Activated naive CD4-positive, alpha-beta T cell treated with anti-CD3 and anti-CD28 coated beads, Interleukin-2, amount 50 U/mL, for 72 hours (primary cell): ENCODE measurements around the gene SH3BP5L. TPM values are rescaled to one million over a fixed set of nuclear protein-coding genes. Genes with fewer than 3 reads are reported as not detected.
A peak's percentile ranks its signal among the peaks of the same experiment; 100 is the strongest.

Experiments used
- ATAC-seq, 2 donors: fragments of 150-1000 bp; cut with Tn5 transposase; 2 replicates each; pipeline ENCODE4 v1.10.0; 2021; ENCODE audit warnings: mild to moderate bottlenecking in 2 of 2, moderate library complexity in 2 of 2
- DNase-seq, 2 donors: peaks; one replicate each; pipeline ENCODE4 v3.0.0; 2021 to 2022; ENCODE audit warnings: low spot score in 2 of 2
- H3K27ac Mint-ChIP-seq, 2 donors: one replicate each; pipeline ENCODE4 v1.8.0; 2022; ENCODE audit warnings: mild to moderate bottlenecking in 2 of 2, mixed read lengths in 2 of 2
- H3K36me3 Mint-ChIP-seq, 2 donors: one replicate each; pipeline ENCODE4 v1.8.0; 2022; ENCODE audit warnings: mixed read lengths in 2 of 2
- H3K9me3 Mint-ChIP-seq, 2 donors: one replicate each; pipeline ENCODE4 v1.8.0; 2022; ENCODE audit warnings: mixed read lengths in 2 of 2
- total RNA-seq, 2 donors: library from RNA; stranded (reverse); gene quantifications; one replicate each; pipeline ENCODE4 v1.2.3, GENCODE V29; 2022

SH3BP5L gene
- total RNA-seq, 2 donors from 2014 or later, result 19.3 to 33.9 TPM

GRCh38 chr1:248821101-248821500, 4.6 kb downstream of the SH3BP5L start:
- no peaks in the 10 kb centered on the region for H3K9me3 Mint-ChIP-seq
- DNase-seq (peak in 1 of 2 donors; percentile 50), ATAC-seq (no peak)
- no peak overlapping the region for H3K27ac Mint-ChIP-seq
- H3K36me3 Mint-ChIP-seq, result peaks cover 29 to 49% of the 10 kb centered on the region in 2 donors

GRCh38 chr1:248820041-248820585, 5.6 kb downstream of the SH3BP5L start:
- ATAC-seq (no peak), DNase-seq (peak in 1 of 2 donors; percentile 16)
- Mint-ChIP-seq H3K9me3 (no peaks in the 10 kb centered on the region), H3K27ac (no peak overlapping the region), H3K36me3 (peaks cover 23 to 49% of the 10 kb centered on the region in 2 donors)

- Mint-ChIP-seq H3K36me3 (peaks cover 12 to 43% of the 10 kb centered on the region in 2 donors), H3K9me3 (no peaks in the 10 kb centered on the region), H3K27ac (peak overlapping the region; percentile 65 to 89)
- peak in 1 of 2 donors; percentile 41 for DNase-seq
- ATAC-seq, result peak; percentile 20 to 24
Measured at GRCh38 chr1:248818505-248819374, 7.0 kb downstream of the SH3BP5L start.

GRCh38 chr1:248817065-248817464, 8.7 kb downstream of the SH3BP5L start:
- peak; percentile 33 to 60 for ATAC-seq
- H3K36me3 Mint-ChIP-seq, result peaks cover 12 to 47% of the 10 kb centered on the region in 2 donors
- DNase-seq, result no peak
- peak overlapping the region; percentile 65 to 89 for H3K27ac Mint-ChIP-seq
- H3K9me3 Mint-ChIP-seq, result no peaks in the 10 kb centered on the region

- Mint-ChIP-seq H3K36me3 (peaks cover 12 to 47% of the 10 kb centered on the region in 2 donors), H3K27ac (peak overlapping the region; percentile 65 to 89), H3K9me3 (no peaks in the 10 kb centered on the region)
Measured at GRCh38 chr1:248816042-248816851, 9.5 kb downstream of the SH3BP5L start.

GRCh38 chr1:248815407-248816034, 10.2 kb downstream of the SH3BP5L start:
- Mint-ChIP-seq H3K27ac (peak overlapping the region; percentile 65 to 89), H3K36me3 (peaks cover 9 to 45% of the 10 kb centered on the region in 2 donors), H3K9me3 (no peaks in the 10 kb centered on the region)
- DNase-seq (no peak), ATAC-seq (no peak)

More at GRCh38 chr1:248816042-248816851, 9.5 kb downstream of the SH3BP5L start:
- DNase-seq (no peak), ATAC-seq (no peak)

GRCh38 chr1:248814351-248814750, 11.4 kb downstream of the SH3BP5L start:
- DNase-seq (no peak), ATAC-seq (no peak)
- H3K36me3 Mint-ChIP-seq, result peaks cover 7 to 38% of the 10 kb centered on the region in 2 donors
- no peaks in the 10 kb centered on the region for H3K9me3 Mint-ChIP-seq
- H3K27ac Mint-ChIP-seq, result peak overlapping the region in 1 of 2 donors; percentile 62

- peaks cover 7 to 31% of the 10 kb centered on the region in 2 donors for H3K36me3 Mint-ChIP-seq
- no peak for ATAC-seq
Measured at GRCh38 chr1:248813546-248813945, 12.2 kb downstream of the SH3BP5L start.

GRCh38 chr1:248812736-248813425, 12.8 kb downstream of the SH3BP5L start:
- DNase-seq (no peak), ATAC-seq (no peak)
- Mint-ChIP-seq H3K36me3 (peaks cover 7 to 27% of the 10 kb centered on the region in 2 donors), H3K9me3 (no peaks in the 10 kb centered on the region), H3K27ac (peak overlapping the region; percentile 47 to 72)

More at GRCh38 chr1:248813546-248813945, 12.2 kb downstream of the SH3BP5L start:
- DNase-seq, result no peak
- Mint-ChIP-seq H3K9me3 (no peaks in the 10 kb centered on the region), H3K27ac (no peak overlapping the region)

- ATAC-seq (no peak), DNase-seq (no peak)
- Mint-ChIP-seq H3K9me3 (no peaks in the 10 kb centered on the region), H3K36me3 (peaks cover 0 to 16% of the 10 kb centered on the region in 2 donors), H3K27ac (peak overlapping the region; percentile 47 to 89)
Measured at GRCh38 chr1:248811514-248812490, 13.9 kb downstream of the SH3BP5L start.

GRCh38 chr1:248810727-248811513, 14.8 kb downstream of the SH3BP5L start:
- Mint-ChIP-seq H3K27ac (peak overlapping the region; percentile 41 to 89), H3K36me3 (peaks cover 0 to 12% of the 10 kb centered on the region in 2 donors), H3K9me3 (no peaks in the 10 kb centered on the region)
- no peak for ATAC-seq
- DNase-seq, result no peak

GRCh38 chr1:248810000-248810726, 15.6 kb downstream of the SH3BP5L start:
- no peaks in the 10 kb centered on the region for H3K9me3 Mint-ChIP-seq
- H3K36me3 Mint-ChIP-seq, result peaks cover 0 to 12% of the 10 kb centered on the region in 2 donors
- H3K27ac Mint-ChIP-seq, result peak overlapping the region; percentile 46 to 79
- DNase-seq, result no peak
- ATAC-seq, result no peak

GRCh38 chr1:248808876-248809275, 16.8 kb downstream of the SH3BP5L start:
- H3K9me3 Mint-ChIP-seq, result no peaks in the 10 kb centered on the region

More at GRCh38 chr1:248808876-248809275, 16.8 kb downstream of the SH3BP5L start:
- no peak for DNase-seq
- Mint-ChIP-seq H3K36me3 (peaks cover 0 to 7% of the 10 kb centered on the region in 2 donors), H3K27ac (no peak overlapping the region)
- no peak for ATAC-seq
